Vagina (tissue), 2 donors: ENCODE measurements around the gene ARHGAP4. TPM values are rescaled to one million over a fixed set of nuclear protein-coding genes. Genes with fewer than 3 reads are reported as not detected.

Experiments
- DNase-seq, 2 donors: peaks; one replicate each; pipeline ENCODE4 v3.0.0-alpha.2; 2017; ENCODE audit errors: extremely low spot score in 2 of 2
- H3K27ac ChIP-seq: fragments of 200-600 bp; sonication (generic); one replicate; pipeline ENCODE4 v1.5.1; 2019
- H3K27me3 ChIP-seq: fragments of 200-600 bp; sonication (generic); one replicate; pipeline ENCODE4 v1.5.1; 2019
- H3K36me3 ChIP-seq, 2 donors: fragments of 200-600 bp; sonication (generic); one replicate each; pipeline ENCODE4 v1.5.1; 2017 to 2019
- H3K4me1 ChIP-seq: fragments of 200-600 bp; sonication (generic); one replicate; pipeline ENCODE4 v1.5.1; 2019
- H3K4me3 ChIP-seq, 2 donors: fragments of 200-600 bp; sonication (generic); 1 replicate in 1 of 2; 2 replicates in 1 of 2; pipeline ENCODE4 v1.5.1; 2016 to 2019
- H3K9me3 ChIP-seq: fragments of 200-600 bp; sonication (generic); one replicate; pipeline ENCODE4 v1.5.1; 2019
- CTCF ChIP-seq, 3 experiments: fragments of 450-650 bp in 2 of 3; fragments of 200-600 bp in 1 of 3; sonication (generic) in 1 of 3; IDR thresholded peaks; one replicate each; pipeline ENCODE4 v1.5.1; 2017 to 2019; ENCODE audit warnings: antibody characterized with exemption in 3 of 3, mild to moderate bottlenecking in 2 of 3, moderate library complexity in 2 of 3
- POLR2A ChIP-seq, 2 donors: fragments of 450-650 bp; IDR thresholded peaks; one replicate each; pipeline ENCODE4 v1.6.1; 2017; ENCODE audit warnings: antibody characterized with exemption in 2 of 2, mild to moderate bottlenecking in 2 of 2, moderate library complexity in 2 of 2
- POLR2AphosphoS5 ChIP-seq, 2 donors: sonication (generic); formaldehyde crosslinking; IDR thresholded peaks; one replicate each; pipeline ENCODE4 v1.9.0; 2017; ENCODE audit warnings: antibody characterized with exemption in 2 of 2, mild to moderate bottlenecking in 2 of 2, low read depth in 1 of 2; ENCODE audit not compliant: insufficient read depth in 1 of 2
- intact Hi-C: fragments of 100-400 bp; cut with DNase I; formaldehyde crosslinking; loops from one replicate; pipeline ENCODE4 v1.15.1; 2023
- total RNA-seq: library from RNA; depleted of rRNA; stranded (reverse); fragments of >200 nt; gene quantifications from one replicate; pipeline ENCODE4 v1.2.3, GENCODE V29; 2016

Gene ARHGAP4
- total RNA-seq, 1 donor from 2014 or later, result 36.6 TPM

- H3K4me3 ChIP-seq, result no peak overlapping the region
- no peaks in the 10 kb centered on the region for H3K9me3 ChIP-seq
- no peak for TF ChIP-seq POLR2A (IDR thresholded peaks at IDR 0.05)
- peak in 1 of 2 donors; percentile 31 for TF ChIP-seq POLR2AphosphoS5 (IDR thresholded peaks at IDR 0.05; ENCODE audit: insufficient read depth in 1 of 2, low read depth in 1 of 2)
- no peak overlapping the region for H3K27ac ChIP-seq
- no peaks in the 10 kb centered on the region for H3K36me3 ChIP-seq
- H3K27me3 ChIP-seq, result no peaks in the 10 kb centered on the region
- intact Hi-C loops, result no loop called here
- peaks cover 18% of the 10 kb centered on the region for H3K4me1 ChIP-seq
- no peak for DNase-seq
Measured at GRCh38 chrX:153900831-153901752, 25.0 kb downstream of the ARHGAP4 start.

- no peaks in the 10 kb centered on the region for H3K27me3 ChIP-seq
- TF ChIP-seq POLR2AphosphoS5 (IDR thresholded peaks at IDR 0.05; ENCODE audit: insufficient read depth in 1 of 2, low read depth in 1 of 2), result no peak
- TF ChIP-seq CTCF (IDR thresholded peaks at IDR 0.05), result no peak
- TF ChIP-seq POLR2A (IDR thresholded peaks at IDR 0.05), result no peak
- H3K9me3 ChIP-seq, result no peaks in the 10 kb centered on the region
- no peaks in the 10 kb centered on the region for H3K36me3 ChIP-seq
- intact Hi-C loops, result no loop called here
- no peak overlapping the region for H3K4me3 ChIP-seq
- H3K4me1 ChIP-seq, result peaks cover 6% of the 10 kb centered on the region
- DNase-seq, result no peak
- no peak overlapping the region for H3K27ac ChIP-seq
Measured at GRCh38 chrX:153897899-153898298, 28.2 kb downstream of the ARHGAP4 start.

- Histone ChIP-seq H3K4me1 (peaks cover 4% of the 10 kb centered on the region), H3K9me3 (no peaks in the 10 kb centered on the region), H3K27ac (no peak overlapping the region), H3K27me3 (peaks cover 10% of the 10 kb centered on the region), H3K36me3 (no peaks in the 10 kb centered on the region), H3K4me3 (no peak overlapping the region)
- no peak for TF ChIP-seq CTCF (IDR thresholded peaks at IDR 0.05)
- no peak for TF ChIP-seq POLR2A (IDR thresholded peaks at IDR 0.05)
- no peak for TF ChIP-seq POLR2AphosphoS5 (IDR thresholded peaks at IDR 0.05; ENCODE audit: insufficient read depth in 1 of 2, low read depth in 1 of 2)
- DNase-seq, result no peak
- intact Hi-C loops, result no loop called here
Measured at GRCh38 chrX:153889123-153889522, 36.9 kb downstream of the ARHGAP4 start.

- intact Hi-C loops, result no loop called here
- Histone ChIP-seq H3K4me3 (no peak overlapping the region), H3K36me3 (no peaks in the 10 kb centered on the region), H3K27ac (no peak overlapping the region), H3K4me1 (peaks cover 4% of the 10 kb centered on the region), H3K9me3 (no peaks in the 10 kb centered on the region), H3K27me3 (peaks cover 10% of the 10 kb centered on the region)
- TF ChIP-seq POLR2AphosphoS5 (IDR thresholded peaks at IDR 0.05; ENCODE audit: insufficient read depth in 1 of 2, low read depth in 1 of 2) (no peak), POLR2A (IDR thresholded peaks at IDR 0.05) (no peak), CTCF (IDR thresholded peaks at IDR 0.05) (no peak)
- no peak for DNase-seq
Measured at GRCh38 chrX:153888344-153888743, 37.7 kb downstream of the ARHGAP4 start.

- Histone ChIP-seq H3K9me3 (no peaks in the 10 kb centered on the region), H3K27me3 (peaks cover 10% of the 10 kb centered on the region), H3K4me3 (no peak overlapping the region), H3K27ac (no peak overlapping the region), H3K4me1 (peaks cover 4% of the 10 kb centered on the region), H3K36me3 (no peaks in the 10 kb centered on the region)
- intact Hi-C loops, result no loop called here
- no peak for TF ChIP-seq POLR2A (IDR thresholded peaks at IDR 0.05)
- no peak for TF ChIP-seq CTCF (IDR thresholded peaks at IDR 0.05)
- no peak for TF ChIP-seq POLR2AphosphoS5 (IDR thresholded peaks at IDR 0.05; ENCODE audit: insufficient read depth in 1 of 2, low read depth in 1 of 2)
- no peak for DNase-seq
Measured at GRCh38 chrX:153887385-153887784, 38.7 kb downstream of the ARHGAP4 start.
